Loucy (cell line): Measurements from ENCODE around the gene NEDD4L.

Experiments used
- CTCF ChIP-seq: fragments of 200-600 bp; sonication (generic); conservative IDR thresholded peaks from 2 replicates; pipeline ENCODE4 v1.5.1; 2014; ENCODE audit warnings: mild to moderate bottlenecking, antibody characterized with exemption, low read length
- EZH2phosphoT487 ChIP-seq: fragments of 200-600 bp; IDR thresholded peaks from 2 replicates; pipeline ENCODE4 v1.6.1; 2018; ENCODE audit warnings: antibody characterized with exemption, mild to moderate bottlenecking, moderate library complexity, borderline replicate concordance

GRCh38 chr18:58288921-58289797 lies 245.1 kb downstream of the NEDD4L start:
- TF ChIP-seq CTCF (no peak), EZH2phosphoT487 (no peak)
